Muscle layer of colon (tissue), 2 donors: ENCODE results near the gene ST8SIA1.

Source experiments
- H3K27ac ChIP-seq: one replicate; pipeline ENCODE4 v1.7.0; 2013; ENCODE audit warnings: low read depth, mild to moderate bottlenecking, low read length, moderate library complexity
- H3K27me3 ChIP-seq, 2 donors: one replicate each; pipeline ENCODE4 v1.7.0; 2013; ENCODE audit warnings: low read length in 2 of 2, mild to moderate bottlenecking in 2 of 2; ENCODE audit not compliant: insufficient read depth in 2 of 2, control insufficient read depth in 1 of 2
- H3K36me3 ChIP-seq: one replicate; pipeline ENCODE4 v1.7.0; 2013; ENCODE audit warnings: mild to moderate bottlenecking, low read length; ENCODE audit not compliant: insufficient read depth
- H3K4me1 ChIP-seq: one replicate; pipeline ENCODE4 v1.7.0; 2013; ENCODE audit warnings: mild to moderate bottlenecking, low read length; ENCODE audit not compliant: insufficient read depth
- H3K4me3 ChIP-seq, 2 donors: one replicate each; pipeline ENCODE4 v1.7.0; 2013; ENCODE audit warnings: low read length in 2 of 2, low read depth in 1 of 2, mild to moderate bottlenecking in 1 of 2, moderate library complexity in 1 of 2
- H3K9ac ChIP-seq: one replicate; pipeline ENCODE4 v1.7.0; 2013; ENCODE audit warnings: low read length
- H3K9me3 ChIP-seq: one replicate; pipeline ENCODE4 v1.7.0; 2013; ENCODE audit warnings: mild to moderate bottlenecking, low read length
- donor health status: abdominal sarcoma.
- donor health status: Adenocarcinoma of cecum.

Gene ST8SIA1

GRCh38 chr12:22256041-22256441, 78.5 kb downstream of the ST8SIA1 start:
- no peaks in the 10 kb centered on the region for H3K36me3 ChIP-seq
- peak overlapping the region in 1 of 2 donors; percentile 8 for H3K4me3 ChIP-seq
- no peaks in the 10 kb centered on the region for H3K9me3 ChIP-seq
- H3K9ac ChIP-seq: no peak overlapping the region
- H3K27me3 ChIP-seq: no peaks in the 10 kb centered on the region
- peak overlapping the region; percentile 66 for H3K27ac ChIP-seq
- H3K4me1 ChIP-seq: peaks cover 22% of the 10 kb centered on the region

- Histone ChIP-seq H3K27ac (no peak overlapping the region), H3K27me3 (no peaks in the 10 kb centered on the region), H3K9ac (no peak overlapping the region), H3K36me3 (no peaks in the 10 kb centered on the region), H3K4me3 (no peak overlapping the region), H3K9me3 (no peaks in the 10 kb centered on the region), H3K4me1 (peaks cover 22% of the 10 kb centered on the region)
Measured at GRCh38 chr12:22255097-22255496, 79.4 kb downstream of the ST8SIA1 start.

DNA sequence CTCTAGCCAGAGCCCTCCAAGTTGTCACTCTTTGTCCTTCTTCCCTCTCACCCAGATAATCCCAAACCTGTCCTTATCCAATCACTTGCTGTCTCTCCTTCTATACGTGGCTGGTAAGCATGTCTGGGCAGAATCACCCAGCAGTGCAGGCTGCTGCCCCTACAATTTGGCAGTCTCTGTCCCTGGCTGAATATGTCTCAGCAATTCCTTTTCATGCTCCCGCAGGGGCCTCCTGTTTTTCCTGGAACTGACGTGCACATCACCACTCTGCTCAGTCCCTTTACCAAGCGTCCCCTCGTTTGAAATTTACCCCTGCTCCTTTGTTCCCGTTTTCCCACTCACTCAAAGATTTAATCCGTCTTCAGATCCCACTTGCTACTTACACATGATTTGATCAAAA, 80.0 kb downstream of the ST8SIA1 start:
- H3K27ac ChIP-seq: no peak overlapping the region
- peaks cover 22% of the 10 kb centered on the region for H3K4me1 ChIP-seq
- H3K9me3 ChIP-seq: no peaks in the 10 kb centered on the region
- H3K36me3 ChIP-seq: no peaks in the 10 kb centered on the region
- no peak overlapping the region for H3K4me3 ChIP-seq
- H3K9ac ChIP-seq: no peak overlapping the region
- H3K27me3 ChIP-seq: no peaks in the 10 kb centered on the region

DNA sequence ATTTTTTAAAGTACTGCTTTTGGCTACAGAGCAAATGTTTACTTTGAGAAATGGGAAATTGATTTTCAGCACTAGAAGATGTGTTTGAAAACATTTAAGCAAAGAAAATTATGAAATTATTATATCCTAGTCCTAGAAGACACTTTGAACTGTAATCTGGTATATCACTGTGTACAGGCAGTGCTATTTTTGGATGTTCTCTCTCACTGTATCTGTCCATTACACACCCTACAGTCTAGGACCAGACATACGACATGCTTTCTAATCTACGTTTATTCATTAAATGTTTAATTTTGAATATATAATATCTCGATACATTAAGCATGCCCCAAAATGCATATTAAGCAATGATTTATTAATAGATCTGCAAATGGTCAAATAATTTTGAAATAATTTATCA, 82.5 kb downstream of the ST8SIA1 start:
- H3K4me1 ChIP-seq: peaks cover 22% of the 10 kb centered on the region
- no peak overlapping the region for H3K9ac ChIP-seq
- no peaks in the 10 kb centered on the region for H3K27me3 ChIP-seq
- H3K9me3 ChIP-seq: no peaks in the 10 kb centered on the region
- no peaks in the 10 kb centered on the region for H3K36me3 ChIP-seq
- no peak overlapping the region for H3K4me3 ChIP-seq
- H3K27ac ChIP-seq: no peak overlapping the region

GRCh38 chr12:22250762-22251161, 83.7 kb downstream of the ST8SIA1 start:
- H3K27me3 ChIP-seq: no peaks in the 10 kb centered on the region
- H3K9me3 ChIP-seq: no peaks in the 10 kb centered on the region
- no peak overlapping the region for H3K27ac ChIP-seq
- no peak overlapping the region for H3K9ac ChIP-seq
- no peaks in the 10 kb centered on the region for H3K36me3 ChIP-seq
- peaks cover 11% of the 10 kb centered on the region for H3K4me1 ChIP-seq
- H3K4me3 ChIP-seq: no peak overlapping the region

GRCh38 chr12:22248571-22249115, 85.9 kb downstream of the ST8SIA1 start:
- Histone ChIP-seq H3K36me3 (no peaks in the 10 kb centered on the region), H3K27ac (no peak overlapping the region), H3K27me3 (no peaks in the 10 kb centered on the region), H3K4me3 (no peak overlapping the region), H3K4me1 (no peaks in the 10 kb centered on the region), H3K9me3 (no peaks in the 10 kb centered on the region), H3K9ac (no peak overlapping the region)

- H3K4me3 ChIP-seq: no peak overlapping the region
- no peak overlapping the region for H3K9ac ChIP-seq
- H3K9me3 ChIP-seq: no peaks in the 10 kb centered on the region
- H3K4me1 ChIP-seq: no peaks in the 10 kb centered on the region
- H3K27ac ChIP-seq: no peak overlapping the region
- no peaks in the 10 kb centered on the region for H3K27me3 ChIP-seq
- no peaks in the 10 kb centered on the region for H3K36me3 ChIP-seq
Measured at GRCh38 chr12:22248121-22248520, 86.4 kb downstream of the ST8SIA1 start.

GRCh38 chr12:22246217-22246846, 88.2 kb downstream of the ST8SIA1 start:
- Histone ChIP-seq H3K9ac (no peak overlapping the region), H3K27ac (no peak overlapping the region), H3K9me3 (no peaks in the 10 kb centered on the region), H3K4me1 (no peaks in the 10 kb centered on the region), H3K27me3 (no peaks in the 10 kb centered on the region), H3K4me3 (no peak overlapping the region), H3K36me3 (no peaks in the 10 kb centered on the region)

DNA sequence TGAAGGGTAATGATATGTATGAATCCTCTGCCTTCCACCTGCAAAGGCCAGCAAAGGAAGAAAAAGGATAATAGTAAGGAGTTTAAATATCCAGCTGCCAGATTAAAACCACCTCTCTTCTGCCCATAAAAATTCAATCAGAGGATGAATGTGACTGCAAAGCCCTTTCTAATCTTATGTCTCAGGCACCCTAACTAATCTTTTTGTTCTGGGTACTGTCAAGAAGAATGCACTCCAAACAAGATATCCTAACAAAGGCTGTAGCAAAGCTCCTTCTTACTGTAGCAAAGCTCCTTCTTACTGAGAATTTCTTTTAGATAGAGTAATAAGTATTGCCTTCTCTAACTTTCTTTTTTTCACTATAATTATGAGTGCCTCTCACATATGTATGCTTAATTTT, 91.8 kb downstream of the ST8SIA1 start:
- no peaks in the 10 kb centered on the region for H3K4me1 ChIP-seq
- H3K9ac ChIP-seq: no peak overlapping the region
- no peaks in the 10 kb centered on the region for H3K36me3 ChIP-seq
- no peaks in the 10 kb centered on the region for H3K27me3 ChIP-seq
- H3K9me3 ChIP-seq: no peaks in the 10 kb centered on the region
- H3K27ac ChIP-seq: no peak overlapping the region
- no peak overlapping the region for H3K4me3 ChIP-seq

GRCh38 chr12:22238211-22238610, 96.3 kb downstream of the ST8SIA1 start:
- no peaks in the 10 kb centered on the region for H3K36me3 ChIP-seq

DNA sequence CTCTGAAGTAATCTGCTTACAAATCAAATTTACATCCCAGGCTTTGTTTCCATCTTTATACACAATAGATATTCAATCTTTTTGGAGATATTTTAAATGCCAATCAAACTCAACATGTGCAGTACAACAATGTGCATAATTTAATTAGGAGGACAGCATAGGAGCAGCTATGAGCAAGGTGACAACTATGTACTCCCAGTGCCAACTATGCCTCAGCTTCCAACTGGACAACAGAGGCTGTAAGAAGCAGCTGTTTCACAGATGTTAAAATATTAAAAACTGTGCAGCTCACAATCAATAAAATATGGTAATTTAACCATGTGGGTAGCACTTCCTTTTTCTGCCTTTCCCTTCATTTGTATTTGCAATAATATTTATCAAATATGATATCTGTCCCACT, 99.9 kb downstream of the ST8SIA1 start:
- H3K27ac ChIP-seq: no peak overlapping the region
- no peaks in the 10 kb centered on the region for H3K36me3 ChIP-seq
- peaks cover 8% of the 10 kb centered on the region for H3K4me1 ChIP-seq
- H3K9ac ChIP-seq: no peak overlapping the region
- no peaks in the 10 kb centered on the region for H3K27me3 ChIP-seq
- H3K4me3 ChIP-seq: no peak overlapping the region
- H3K9me3 ChIP-seq: no peaks in the 10 kb centered on the region

More at GRCh38 chr12:22238211-22238610, 96.3 kb downstream of the ST8SIA1 start:
- no peak overlapping the region for H3K27ac ChIP-seq
- H3K27me3 ChIP-seq: no peaks in the 10 kb centered on the region
- H3K4me1 ChIP-seq: no peaks in the 10 kb centered on the region
- H3K9me3 ChIP-seq: no peaks in the 10 kb centered on the region
- no peak overlapping the region for H3K4me3 ChIP-seq
- no peak overlapping the region for H3K9ac ChIP-seq

- no peaks in the 10 kb centered on the region for H3K9me3 ChIP-seq
Measured at GRCh38 chr12:22231836-22232235, 102.7 kb downstream of the ST8SIA1 start.

More at GRCh38 chr12:22231836-22232235, 102.7 kb downstream of the ST8SIA1 start:
- Histone ChIP-seq H3K9ac (no peak overlapping the region), H3K36me3 (no peaks in the 10 kb centered on the region), H3K27me3 (no peaks in the 10 kb centered on the region), H3K4me1 (peaks cover 8% of the 10 kb centered on the region), H3K27ac (no peak overlapping the region), H3K4me3 (no peak overlapping the region)
